Activated T-helper 1 cell treated with anti-CD3 and anti-CD28 coated beads, Interleukin-12 subunit alpha, Interleukin-12 subunit beta, Interleukin-2, Interleukin-4 antibody, amounts not matched to agents 30 ng/mL and 10 ng/mL and 1 ng/mL, durations not matched to agents 14 hours and 24 hours and 36 hours (primary cell): ENCODE results near the gene NADK2. TPM values are rescaled to one million over a fixed set of nuclear protein-coding genes. Genes with fewer than 3 reads are reported as not detected.
A peak's percentile ranks its signal among the peaks of the same experiment; 100 is the strongest.

Source experiments
- DNase-seq: peaks from one replicate; pipeline ENCODE4 v3.0.0; 2021; ENCODE audit warnings: low spot score
- H3K27ac Mint-ChIP-seq: one replicate; pipeline ENCODE4 v1.8.0; 2021; ENCODE audit warnings: mild to moderate bottlenecking, mixed read lengths
- H3K27me3 Mint-ChIP-seq: one replicate; pipeline ENCODE4 v1.8.0; 2022; ENCODE audit warnings: mild to moderate bottlenecking, moderate library complexity, mixed read lengths; ENCODE audit not compliant: insufficient read depth
- H3K36me3 Mint-ChIP-seq: one replicate; pipeline ENCODE4 v1.8.0; 2021; ENCODE audit warnings: low read depth, mixed read lengths
- H3K4me1 Mint-ChIP-seq: one replicate; pipeline ENCODE4 v1.8.0; 2021; ENCODE audit warnings: low read depth, mixed read lengths
- H3K4me3 Mint-ChIP-seq: one replicate; pipeline ENCODE4 v1.8.0; 2021; ENCODE audit warnings: mild to moderate bottlenecking, moderate library complexity, mixed read lengths
- H3K9me3 Mint-ChIP-seq: one replicate; pipeline ENCODE4 v1.8.0; 2021; ENCODE audit warnings: mixed read lengths
- intact Hi-C: fragments of 100-400 bp; cut with micrococcal nuclease; formaldehyde crosslinking; loops from one replicate; pipeline ENCODE4 v1.15.1; 2024
- total RNA-seq: library from RNA; stranded (reverse); gene quantifications from 2 replicates; pipeline ENCODE4 v1.2.3, GENCODE V29; 2022

NADK2 gene
- total RNA-seq, 1 donor from 2014 or later, result 21.7 TPM

- intact Hi-C loops, result no loop called here
- Mint-ChIP-seq H3K4me3 (no peak overlapping the region), H3K9me3 (no peaks in the 10 kb centered on the region), H3K27ac (no peak overlapping the region), H3K36me3 (peaks cover 57% of the 10 kb centered on the region), H3K27me3 (no peaks in the 10 kb centered on the region), H3K4me1 (no peaks in the 10 kb centered on the region)
- DNase-seq, result no peak
Measured at GRCh38 chr5:36180556-36181350, 61.0 kb downstream of the NADK2 start.

GRCh38 chr5:36179950-36180349 lies 61.8 kb downstream of the NADK2 start:
- Mint-ChIP-seq H3K4me3 (no peak overlapping the region), H3K36me3 (peaks cover 56% of the 10 kb centered on the region), H3K9me3 (no peaks in the 10 kb centered on the region), H3K27ac (no peak overlapping the region), H3K27me3 (no peaks in the 10 kb centered on the region), H3K4me1 (no peaks in the 10 kb centered on the region)
- intact Hi-C loops, result no loop called here
- no peak for DNase-seq

- no peak for DNase-seq
- intact Hi-C loops, result no loop called here
- Mint-ChIP-seq H3K4me3 (no peak overlapping the region), H3K27ac (no peak overlapping the region), H3K27me3 (no peaks in the 10 kb centered on the region), H3K9me3 (no peaks in the 10 kb centered on the region), H3K4me1 (no peaks in the 10 kb centered on the region), H3K36me3 (peaks cover 62% of the 10 kb centered on the region)
Measured at GRCh38 chr5:36178524-36178890, 63.2 kb downstream of the NADK2 start.

- intact Hi-C loops, result no loop called here
- Mint-ChIP-seq H3K27me3 (no peaks in the 10 kb centered on the region), H3K4me1 (no peaks in the 10 kb centered on the region), H3K27ac (no peak overlapping the region), H3K36me3 (peaks cover 66% of the 10 kb centered on the region), H3K4me3 (no peak overlapping the region), H3K9me3 (no peaks in the 10 kb centered on the region)
- no peak for DNase-seq
Measured at GRCh38 chr5:36177715-36178523, 63.8 kb downstream of the NADK2 start.

GRCh38 chr5:36177154-36177553 lies 64.6 kb downstream of the NADK2 start:
- no peak for DNase-seq
- H3K27me3 Mint-ChIP-seq, result no peaks in the 10 kb centered on the region
- H3K27ac Mint-ChIP-seq, result no peak overlapping the region
- no peaks in the 10 kb centered on the region for H3K9me3 Mint-ChIP-seq
- H3K36me3 Mint-ChIP-seq, result peaks cover 61% of the 10 kb centered on the region
- H3K4me3 Mint-ChIP-seq, result no peak overlapping the region
- H3K4me1 Mint-ChIP-seq, result no peaks in the 10 kb centered on the region
- intact Hi-C loops, result no loop called here

GRCh38 chr5:36175043-36175442 lies 66.7 kb downstream of the NADK2 start:
- H3K4me3 Mint-ChIP-seq, result no peak overlapping the region
- peaks cover 51% of the 10 kb centered on the region for H3K36me3 Mint-ChIP-seq

GRCh38 chr5:36174119-36174518 lies 67.6 kb downstream of the NADK2 start:
- no peak overlapping the region for H3K4me3 Mint-ChIP-seq
- H3K9me3 Mint-ChIP-seq, result no peaks in the 10 kb centered on the region
- intact Hi-C loops, result no loop called here
- no peaks in the 10 kb centered on the region for H3K27me3 Mint-ChIP-seq
- peaks cover 48% of the 10 kb centered on the region for H3K36me3 Mint-ChIP-seq
- H3K4me1 Mint-ChIP-seq, result no peaks in the 10 kb centered on the region
- no peak for DNase-seq
- peak overlapping the region; percentile 7 for H3K27ac Mint-ChIP-seq

More at GRCh38 chr5:36175043-36175442, 66.7 kb downstream of the NADK2 start:
- Mint-ChIP-seq H3K27ac (no peak overlapping the region), H3K9me3 (no peaks in the 10 kb centered on the region), H3K4me1 (no peaks in the 10 kb centered on the region), H3K27me3 (no peaks in the 10 kb centered on the region)
- intact Hi-C loops, result no loop called here
- no peak for DNase-seq

- peaks cover 44% of the 10 kb centered on the region for H3K36me3 Mint-ChIP-seq
- peaks cover 7% of the 10 kb centered on the region for H3K4me1 Mint-ChIP-seq
- no peaks in the 10 kb centered on the region for H3K9me3 Mint-ChIP-seq
- DNase-seq, result no peak
- intact Hi-C loops, result no loop called here
- H3K4me3 Mint-ChIP-seq, result no peak overlapping the region
- H3K27ac Mint-ChIP-seq, result no peak overlapping the region
- H3K27me3 Mint-ChIP-seq, result no peaks in the 10 kb centered on the region
Measured at GRCh38 chr5:36173426-36173825, 68.3 kb downstream of the NADK2 start.

- intact Hi-C loops, result no loop called here
Measured at GRCh38 chr5:36172599-36172998, 69.1 kb downstream of the NADK2 start.

GRCh38 chr5:36170832-36171424 lies 70.8 kb downstream of the NADK2 start:
- DNase-seq, result no peak
- H3K36me3 Mint-ChIP-seq, result peaks cover 55% of the 10 kb centered on the region
- no peaks in the 10 kb centered on the region for H3K9me3 Mint-ChIP-seq
- intact Hi-C loops, result no loop called here
- H3K27ac Mint-ChIP-seq, result no peak overlapping the region
- H3K4me1 Mint-ChIP-seq, result peaks cover 15% of the 10 kb centered on the region
- H3K4me3 Mint-ChIP-seq, result no peak overlapping the region
- H3K27me3 Mint-ChIP-seq, result no peaks in the 10 kb centered on the region

More at GRCh38 chr5:36172599-36172998, 69.1 kb downstream of the NADK2 start:
- DNase-seq, result no peak
- no peaks in the 10 kb centered on the region for H3K9me3 Mint-ChIP-seq
- H3K27me3 Mint-ChIP-seq, result no peaks in the 10 kb centered on the region
- no peak overlapping the region for H3K4me3 Mint-ChIP-seq
- H3K36me3 Mint-ChIP-seq, result peaks cover 49% of the 10 kb centered on the region
- H3K4me1 Mint-ChIP-seq, result peaks cover 15% of the 10 kb centered on the region
- H3K27ac Mint-ChIP-seq, result no peak overlapping the region

GRCh38 chr5:36168737-36169136 lies 73.0 kb downstream of the NADK2 start:
- Mint-ChIP-seq H3K9me3 (no peaks in the 10 kb centered on the region), H3K4me3 (no peak overlapping the region), H3K36me3 (peaks cover 45% of the 10 kb centered on the region), H3K27me3 (no peaks in the 10 kb centered on the region), H3K4me1 (peaks cover 15% of the 10 kb centered on the region), H3K27ac (peak overlapping the region; percentile 2)
- DNase-seq, result no peak
- intact Hi-C loops, result no loop called here

- H3K36me3 Mint-ChIP-seq, result peaks cover 55% of the 10 kb centered on the region
- no peak overlapping the region for H3K4me3 Mint-ChIP-seq
- H3K27ac Mint-ChIP-seq, result no peak overlapping the region
- no peaks in the 10 kb centered on the region for H3K9me3 Mint-ChIP-seq
- intact Hi-C loops, result no loop called here
- peaks cover 54% of the 10 kb centered on the region for H3K4me1 Mint-ChIP-seq
- no peak for DNase-seq
- no peaks in the 10 kb centered on the region for H3K27me3 Mint-ChIP-seq
Measured at GRCh38 chr5:36164461-36164860, 77.3 kb downstream of the NADK2 start.
